ENCODE measurements around the gene PRLH. TPM values are rescaled to one million over a fixed set of nuclear protein-coding genes. Genes with fewer than 3 reads are reported as not detected.

PRLH gene
- total and polyA plus RNA-seq, 4 donors = not detected

DNA sequence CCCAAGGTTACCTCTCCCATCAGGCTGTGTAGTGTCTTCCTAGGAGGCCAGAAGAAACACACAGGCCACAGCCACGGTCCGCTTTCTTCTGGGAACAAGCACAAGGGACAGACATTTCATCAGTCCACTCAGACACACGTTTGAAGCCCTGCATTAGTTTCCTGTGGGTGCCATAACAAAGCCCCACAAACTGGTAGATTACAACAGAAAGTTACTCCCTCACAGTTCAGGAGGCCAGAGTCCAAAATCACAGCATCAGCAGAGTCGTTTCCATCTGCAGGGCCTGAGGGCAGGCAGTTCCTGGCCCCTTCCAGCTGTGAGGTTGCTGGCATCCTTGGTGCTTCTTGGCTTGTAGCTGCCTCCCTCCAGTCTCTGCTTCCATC lies 8.8 kb upstream of the PRLH start:
- peaks cover 0 to 12% (median 0%) of the 10 kb centered on the region in 4 donors for H3K36me3 ChIP-seq (ENCODE audit: control insufficient read depth in 4 of 4, insufficient read depth in 4 of 4, low read length in 4 of 4)
- no peak overlapping the region for H3K9ac ChIP-seq (ENCODE audit: insufficient read depth in 1 of 2, low read length in 2 of 2)
- TF ChIP-seq, protein P1, sequence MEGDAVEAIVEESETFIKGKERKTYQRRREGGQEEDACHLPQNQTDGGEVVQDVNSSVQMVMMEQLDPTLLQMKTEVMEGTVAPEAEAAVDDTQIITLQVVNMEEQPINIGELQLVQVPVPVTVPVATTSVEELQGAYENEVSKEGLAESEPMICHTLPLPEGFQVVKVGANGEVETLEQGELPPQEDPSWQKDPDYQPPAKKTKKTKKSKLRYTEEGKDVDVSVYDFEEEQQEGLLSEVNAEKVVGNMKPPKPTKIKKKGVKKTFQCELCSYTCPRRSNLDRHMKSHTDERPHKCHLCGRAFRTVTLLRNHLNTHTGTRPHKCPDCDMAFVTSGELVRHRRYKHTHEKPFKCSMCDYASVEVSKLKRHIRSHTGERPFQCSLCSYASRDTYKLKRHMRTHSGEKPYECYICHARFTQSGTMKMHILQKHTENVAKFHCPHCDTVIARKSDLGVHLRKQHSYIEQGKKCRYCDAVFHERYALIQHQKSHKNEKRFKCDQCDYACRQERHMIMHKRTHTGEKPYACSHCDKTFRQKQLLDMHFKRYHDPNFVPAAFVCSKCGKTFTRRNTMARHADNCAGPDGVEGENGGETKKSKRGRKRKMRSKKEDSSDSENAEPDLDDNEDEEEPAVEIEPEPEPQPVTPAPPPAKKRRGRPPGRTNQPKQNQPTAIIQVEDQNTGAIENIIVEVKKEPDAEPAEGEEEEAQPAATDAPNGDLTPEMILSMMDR (IDR thresholded peaks at IDR 0.05; ENCODE audit: control extremely low read depth, extremely low read depth) = no peak
- H3K27me3 ChIP-seq (ENCODE audit: control insufficient read depth in 3 of 3, insufficient read depth in 3 of 3, low read length in 2 of 3) = peaks cover 0 to 2% (median 0%) of the 10 kb centered on the region in 3 donors
- H3K27ac ChIP-seq (ENCODE audit: low read depth in 1 of 2, low read length in 1 of 2) = no peak overlapping the region
- DNase-seq (no peak), ATAC-seq (ENCODE audit: insufficient read depth, low FRiP score) (no peak)
- 67 to 69% methylated on average over 4 of the region's 4 CpGs for WGBS, 2 donors
- peaks cover 0 to 8% (median 0%) of the 10 kb centered on the region in 5 donors for H3K4me1 ChIP-seq (ENCODE audit: control insufficient read depth in 5 of 5, insufficient read depth in 5 of 5, low read length in 5 of 5)
- H3K9me3 ChIP-seq (ENCODE audit: control insufficient read depth in 4 of 4, insufficient read depth in 3 of 4, low read length in 3 of 4) = peaks cover 0 to 7% (median under 1%) of the 10 kb centered on the region in 4 donors
- H3K4me3 ChIP-seq = no peak overlapping the region

DNA sequence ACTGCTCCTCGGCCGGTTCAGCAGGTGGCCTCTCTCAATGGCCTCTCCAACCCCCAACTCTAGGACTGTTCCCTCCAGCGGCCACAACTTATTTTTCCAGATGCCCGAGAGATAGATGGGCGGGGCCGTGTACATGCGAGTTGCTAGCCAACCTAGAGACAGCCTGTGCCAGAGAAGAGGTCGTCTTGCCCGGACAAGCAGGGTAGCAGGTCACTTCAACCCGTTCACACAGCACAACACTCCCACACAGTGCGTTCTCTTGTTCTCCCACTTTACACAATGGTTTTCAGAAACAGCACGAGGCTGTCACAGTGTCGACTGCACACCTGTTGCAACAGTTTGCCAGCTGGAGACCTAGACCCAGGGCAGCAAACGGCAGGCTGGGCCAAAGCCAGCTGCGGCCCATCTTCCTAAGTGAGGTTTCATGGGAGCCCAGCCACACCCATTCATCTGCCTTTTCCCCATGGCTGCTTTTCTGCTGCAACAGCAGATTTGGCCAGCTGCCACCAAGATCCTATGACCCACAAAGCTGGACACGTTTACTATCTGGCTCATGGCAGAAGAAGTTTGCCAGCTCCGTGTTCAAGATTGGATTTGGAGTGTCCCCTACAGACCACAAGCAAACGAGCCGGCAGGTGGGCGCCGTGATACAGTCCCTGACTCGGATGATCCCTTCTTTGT lies 7.3 kb upstream of the PRLH start:
- Histone ChIP-seq H3K4me3 (no peak overlapping the region), H3K36me3 (ENCODE audit: control insufficient read depth in 4 of 4, insufficient read depth in 4 of 4, low read length in 4 of 4) (peaks cover 0 to 6% (median 0%) of the 10 kb centered on the region in 4 donors), H3K4me1 (ENCODE audit: control insufficient read depth in 5 of 5, insufficient read depth in 5 of 5, low read length in 5 of 5) (peaks cover 0 to 8% (median 0%) of the 10 kb centered on the region in 5 donors), H3K27ac (ENCODE audit: low read depth in 1 of 2, low read length in 1 of 2) (peak overlapping the region in 1 of 2 donors; percentile 17), H3K27me3 (ENCODE audit: control insufficient read depth in 3 of 3, insufficient read depth in 3 of 3, low read length in 2 of 3) (peaks cover 0 to 2% (median 2%) of the 10 kb centered on the region in 3 donors), H3K9me3 (ENCODE audit: control insufficient read depth in 4 of 4, insufficient read depth in 3 of 4, low read length in 3 of 4) (peaks cover 0 to 7% (median under 1%) of the 10 kb centered on the region in 4 donors), H3K9ac (ENCODE audit: insufficient read depth in 1 of 2, low read length in 2 of 2) (no peak overlapping the region)
- peak; percentile 43 to 70 (median 44) for DNase-seq
- TF ChIP-seq, protein P1 (IDR thresholded peaks at IDR 0.05; ENCODE audit: control extremely low read depth, extremely low read depth) = no peak
- no peak for ATAC-seq (ENCODE audit: insufficient read depth, low FRiP score)
- 55 to 73% methylated on average over 22 of the region's 22 CpGs for WGBS, 2 donors

DNA sequence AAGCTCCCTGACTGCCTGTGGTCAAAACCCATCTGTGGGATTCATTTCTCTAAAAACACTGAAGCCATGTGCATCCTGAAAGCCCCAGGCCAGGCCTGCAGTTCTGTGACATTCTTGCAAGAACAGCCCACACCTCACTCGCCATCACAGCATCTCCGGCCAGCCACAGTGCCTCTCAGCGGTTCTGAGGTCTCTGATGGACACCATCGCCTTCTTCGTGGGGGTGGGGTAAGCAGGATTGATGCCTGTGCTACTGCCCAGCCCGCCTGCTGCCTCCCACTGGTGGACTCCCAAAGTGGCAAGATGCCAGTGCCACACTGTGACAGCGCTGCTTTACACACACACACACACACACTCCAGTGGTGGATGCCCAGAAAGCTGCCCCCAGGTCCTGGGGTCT lies 5.2 kb upstream of the PRLH start:
- 89% methylated on average over 7 of the region's 7 CpGs for WGBS, 2 donors
- Histone ChIP-seq H3K27me3 (ENCODE audit: control insufficient read depth in 3 of 3, insufficient read depth in 3 of 3, low read length in 2 of 3) (peaks cover 0 to 7% (median 4%) of the 10 kb centered on the region in 3 donors), H3K4me3 (no peak overlapping the region), H3K4me1 (ENCODE audit: control insufficient read depth in 5 of 5, insufficient read depth in 5 of 5, low read length in 5 of 5) (peaks cover 0 to 8% (median 0%) of the 10 kb centered on the region in 5 donors), H3K9me3 (ENCODE audit: control insufficient read depth in 4 of 4, insufficient read depth in 3 of 4, low read length in 3 of 4) (no peaks in the 10 kb centered on the region), H3K36me3 (ENCODE audit: control insufficient read depth in 4 of 4, insufficient read depth in 4 of 4, low read length in 4 of 4) (peaks cover 0 to 2% (median 0%) of the 10 kb centered on the region in 4 donors), H3K27ac (ENCODE audit: low read depth in 1 of 2, low read length in 1 of 2) (no peak overlapping the region), H3K9ac (ENCODE audit: insufficient read depth in 1 of 2, low read length in 2 of 2) (no peak overlapping the region)
- TF ChIP-seq, protein P1 (IDR thresholded peaks at IDR 0.05; ENCODE audit: control extremely low read depth, extremely low read depth) = no peak
- ATAC-seq (ENCODE audit: insufficient read depth, low FRiP score) = no peak
- DNase-seq = no peak
